ENCODE results near the gene TFDP1.

Gene TFDP1

DNA sequence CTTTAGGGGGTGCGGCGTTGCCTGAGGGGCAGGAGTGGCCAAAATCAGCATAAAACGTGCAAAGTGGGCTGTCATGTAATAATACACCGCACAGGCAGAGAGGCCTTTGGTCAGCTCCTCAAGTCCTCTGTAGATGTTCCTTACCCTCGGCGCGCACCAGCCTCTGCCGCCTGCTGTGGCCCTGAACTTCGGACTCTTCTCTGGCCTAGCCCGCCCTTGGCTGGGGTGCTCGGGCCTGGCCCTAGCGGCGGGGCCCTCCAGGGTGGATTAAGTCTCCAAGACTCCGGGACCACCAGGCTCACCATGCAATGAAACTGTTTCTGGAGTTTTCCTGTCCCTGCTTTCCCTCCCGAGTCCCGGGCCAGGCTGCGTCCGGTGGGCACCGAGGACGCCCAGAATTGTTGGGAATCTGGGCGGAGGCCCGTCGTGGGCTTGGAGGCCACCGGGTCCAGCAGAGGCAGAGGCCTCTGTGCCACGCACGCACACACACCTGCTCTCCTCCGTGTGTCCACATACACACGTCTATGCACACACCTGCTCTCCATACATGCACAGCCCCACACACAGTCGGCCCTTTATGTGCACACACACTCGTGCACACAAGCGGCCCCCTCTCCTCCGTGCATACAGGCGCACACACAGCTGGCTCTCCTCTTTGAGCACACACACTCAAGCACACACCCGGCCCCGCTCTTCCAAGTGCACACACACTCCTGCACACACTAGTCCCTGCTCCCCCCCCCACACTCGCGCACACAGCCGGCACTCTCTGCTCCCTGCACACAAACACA is 1.5 kb upstream of the TFDP1 start:
- TF ChIP-seq, protein P1, sequence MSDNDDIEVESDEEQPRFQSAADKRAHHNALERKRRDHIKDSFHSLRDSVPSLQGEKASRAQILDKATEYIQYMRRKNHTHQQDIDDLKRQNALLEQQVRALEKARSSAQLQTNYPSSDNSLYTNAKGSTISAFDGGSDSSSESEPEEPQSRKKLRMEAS (IDR thresholded peaks at IDR 0.05): no peak
- TF ChIP-seq TAF1 (IDR thresholded peaks at IDR 0.05; ENCODE audit: low read depth) (no peak), NFIC (IDR thresholded peaks at IDR 0.05) (no peak), RAD21 (IDR thresholded peaks at IDR 0.05; ENCODE audit: low read depth) (no peak), ZBTB7A (IDR thresholded peaks at IDR 0.05; ENCODE audit: low read depth) (no peak), TCF12 (IDR thresholded peaks at IDR 0.05; ENCODE audit: low read depth) (no peak), CEBPB (IDR thresholded peaks at IDR 0.05) (no peak), CREB1 (IDR thresholded peaks at IDR 0.05; ENCODE audit: low read depth) (no peak), FOXM1 (IDR thresholded peaks at IDR 0.05; ENCODE audit: borderline replicate concordance, low read depth) (no peak), EP300 (IDR thresholded peaks at IDR 0.05; ENCODE audit: borderline replicate concordance) (no peak), EGR1 (IDR thresholded peaks at IDR 0.05) (no peak), TEAD4 (IDR thresholded peaks at IDR 0.05) (no peak), YY1 (IDR thresholded peaks at IDR 0.05; ENCODE audit: low read depth) (no peak)
- TF ChIP-seq, protein P2, sequence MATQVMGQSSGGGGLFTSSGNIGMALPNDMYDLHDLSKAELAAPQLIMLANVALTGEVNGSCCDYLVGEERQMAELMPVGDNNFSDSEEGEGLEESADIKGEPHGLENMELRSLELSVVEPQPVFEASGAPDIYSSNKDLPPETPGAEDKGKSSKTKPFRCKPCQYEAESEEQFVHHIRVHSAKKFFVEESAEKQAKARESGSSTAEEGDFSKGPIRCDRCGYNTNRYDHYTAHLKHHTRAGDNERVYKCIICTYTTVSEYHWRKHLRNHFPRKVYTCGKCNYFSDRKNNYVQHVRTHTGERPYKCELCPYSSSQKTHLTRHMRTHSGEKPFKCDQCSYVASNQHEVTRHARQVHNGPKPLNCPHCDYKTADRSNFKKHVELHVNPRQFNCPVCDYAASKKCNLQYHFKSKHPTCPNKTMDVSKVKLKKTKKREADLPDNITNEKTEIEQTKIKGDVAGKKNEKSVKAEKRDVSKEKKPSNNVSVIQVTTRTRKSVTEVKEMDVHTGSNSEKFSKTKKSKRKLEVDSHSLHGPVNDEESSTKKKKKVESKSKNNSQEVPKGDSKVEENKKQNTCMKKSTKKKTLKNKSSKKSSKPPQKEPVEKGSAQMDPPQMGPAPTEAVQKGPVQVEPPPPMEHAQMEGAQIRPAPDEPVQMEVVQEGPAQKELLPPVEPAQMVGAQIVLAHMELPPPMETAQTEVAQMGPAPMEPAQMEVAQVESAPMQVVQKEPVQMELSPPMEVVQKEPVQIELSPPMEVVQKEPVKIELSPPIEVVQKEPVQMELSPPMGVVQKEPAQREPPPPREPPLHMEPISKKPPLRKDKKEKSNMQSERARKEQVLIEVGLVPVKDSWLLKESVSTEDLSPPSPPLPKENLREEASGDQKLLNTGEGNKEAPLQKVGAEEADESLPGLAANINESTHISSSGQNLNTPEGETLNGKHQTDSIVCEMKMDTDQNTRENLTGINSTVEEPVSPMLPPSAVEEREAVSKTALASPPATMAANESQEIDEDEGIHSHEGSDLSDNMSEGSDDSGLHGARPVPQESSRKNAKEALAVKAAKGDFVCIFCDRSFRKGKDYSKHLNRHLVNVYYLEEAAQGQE (IDR thresholded peaks at IDR 0.05; ENCODE audit: low read depth): no peak
- TF ChIP-seq, protein P3, sequence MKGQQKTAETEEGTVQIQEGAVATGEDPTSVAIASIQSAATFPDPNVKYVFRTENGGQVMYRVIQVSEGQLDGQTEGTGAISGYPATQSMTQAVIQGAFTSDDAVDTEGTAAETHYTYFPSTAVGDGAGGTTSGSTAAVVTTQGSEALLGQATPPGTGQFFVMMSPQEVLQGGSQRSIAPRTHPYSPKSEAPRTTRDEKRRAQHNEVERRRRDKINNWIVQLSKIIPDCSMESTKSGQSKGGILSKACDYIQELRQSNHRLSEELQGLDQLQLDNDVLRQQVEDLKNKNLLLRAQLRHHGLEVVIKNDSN (IDR thresholded peaks at IDR 0.05): no peak

DNA sequence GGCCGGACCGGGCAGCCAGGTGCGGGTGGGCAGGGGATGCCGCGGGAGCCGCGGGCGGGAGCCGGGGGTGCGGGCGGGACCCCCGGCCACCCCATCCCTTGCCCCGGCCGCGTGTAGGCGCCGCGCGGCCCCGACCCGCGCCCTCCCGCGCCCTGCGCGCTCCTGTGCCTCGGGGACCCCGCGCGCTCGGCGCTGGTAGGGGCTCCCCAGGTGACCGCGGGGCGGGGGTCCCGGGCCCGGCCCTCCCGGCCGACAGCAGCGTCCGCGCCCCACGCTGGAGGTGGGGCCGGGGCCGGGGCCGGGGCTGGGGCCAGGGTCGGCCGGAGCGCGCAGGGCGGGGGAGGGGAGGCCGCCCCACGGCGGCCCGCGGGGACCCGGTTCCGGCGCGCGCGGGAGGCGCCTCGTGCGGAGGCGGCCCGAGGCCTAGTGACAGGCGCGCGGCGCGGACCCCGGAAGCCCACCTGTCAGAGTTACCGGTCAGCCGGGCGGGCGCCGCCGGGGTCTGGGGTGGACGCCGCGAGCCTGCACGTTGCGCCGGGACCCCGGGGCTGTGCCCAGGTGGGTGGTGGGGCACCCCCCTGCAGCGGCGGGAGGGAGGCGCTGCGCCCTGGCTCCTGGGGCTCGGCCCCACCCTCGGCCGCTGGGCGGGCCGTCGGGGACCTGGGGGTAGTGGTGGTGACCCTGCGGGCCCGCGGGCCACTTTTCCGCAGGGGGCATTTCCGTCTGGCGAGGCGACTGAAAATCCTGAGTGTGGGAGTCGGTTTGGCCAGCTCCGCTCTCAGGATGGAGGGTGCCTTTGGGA is 518 bp downstream of the TFDP1 start:
- TF ChIP-seq, protein P2 (IDR thresholded peaks at IDR 0.05; ENCODE audit: low read depth): no peak
- TF ChIP-seq FOXM1 (IDR thresholded peaks at IDR 0.05; ENCODE audit: borderline replicate concordance, low read depth) (no peak), TEAD4 (IDR thresholded peaks at IDR 0.05) (no peak), YY1 (IDR thresholded peaks at IDR 0.05; ENCODE audit: low read depth) (0 out of 2 replicates have a peak, but pooled peaks have one; percentile 6), TAF1 (IDR thresholded peaks at IDR 0.05; ENCODE audit: low read depth) (peak; percentile 21; the same call in 1 of the 2 replicates), EP300 (IDR thresholded peaks at IDR 0.05; ENCODE audit: borderline replicate concordance) (no peak), CREB1 (IDR thresholded peaks at IDR 0.05; ENCODE audit: low read depth) (no peak), NFIC (IDR thresholded peaks at IDR 0.05) (no peak), CEBPB (IDR thresholded peaks at IDR 0.05) (no peak), ZBTB7A (IDR thresholded peaks at IDR 0.05; ENCODE audit: low read depth) (peak; percentile 68), RAD21 (IDR thresholded peaks at IDR 0.05; ENCODE audit: low read depth) (no peak), EGR1 (IDR thresholded peaks at IDR 0.05) (0 out of 2 replicates have a peak, but pooled peaks have one; percentile 22), TCF12 (IDR thresholded peaks at IDR 0.05; ENCODE audit: low read depth) (no peak)
- TF ChIP-seq, protein P3 (IDR thresholded peaks at IDR 0.05): no peak
- TF ChIP-seq, protein P1 (IDR thresholded peaks at IDR 0.05): peak; percentile 53

DNA sequence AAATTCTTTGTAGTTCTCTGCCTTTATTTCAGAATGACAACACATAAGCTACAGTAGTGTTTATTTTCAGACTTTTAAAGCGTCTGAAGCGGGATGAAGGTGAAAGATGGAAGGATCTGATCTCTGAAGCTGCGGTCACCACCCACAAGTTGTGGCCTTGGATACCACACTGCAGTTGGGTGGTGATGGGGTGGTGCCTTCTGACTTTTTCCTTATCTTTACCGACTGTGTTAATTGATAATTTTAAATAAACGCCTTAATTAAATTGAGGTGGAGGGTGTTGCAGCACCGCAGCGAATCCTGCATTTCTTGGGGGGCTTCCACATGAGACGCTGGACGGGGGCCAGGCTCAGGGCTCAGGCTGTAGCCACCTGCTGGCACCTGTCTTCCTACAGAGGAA is 1.3 kb downstream of the TFDP1 start:
- TF ChIP-seq NFIC (IDR thresholded peaks at IDR 0.05) (no peak), RAD21 (IDR thresholded peaks at IDR 0.05; ENCODE audit: low read depth) (no peak), YY1 (IDR thresholded peaks at IDR 0.05; ENCODE audit: low read depth) (no peak), CREB1 (IDR thresholded peaks at IDR 0.05; ENCODE audit: low read depth) (no peak), FOXM1 (IDR thresholded peaks at IDR 0.05; ENCODE audit: borderline replicate concordance, low read depth) (no peak), EGR1 (IDR thresholded peaks at IDR 0.05) (no peak), ZBTB7A (IDR thresholded peaks at IDR 0.05; ENCODE audit: low read depth) (no peak), TCF12 (IDR thresholded peaks at IDR 0.05; ENCODE audit: low read depth) (no peak), CEBPB (IDR thresholded peaks at IDR 0.05) (no peak), TAF1 (IDR thresholded peaks at IDR 0.05; ENCODE audit: low read depth) (no peak), TEAD4 (IDR thresholded peaks at IDR 0.05) (no peak), EP300 (IDR thresholded peaks at IDR 0.05; ENCODE audit: borderline replicate concordance) (no peak)
- TF ChIP-seq, protein P3 (IDR thresholded peaks at IDR 0.05): no peak
- TF ChIP-seq, protein P1 (IDR thresholded peaks at IDR 0.05): no peak
- TF ChIP-seq, protein P2 (IDR thresholded peaks at IDR 0.05; ENCODE audit: low read depth): no peak
